LNCaP clone FGC (cell line): ENCODE results near the gene SOCS6.
"Not testable (repeated sequence)": the region's sequence is repeated elsewhere in the genome, so short reads cannot be mapped to it uniquely, and the experiment has no call there.

Source experiments
- DNase-seq: peaks from one replicate; pipeline ENCODE4 v3.0.0-alpha.2; 2011; ENCODE audit warnings: low read depth
- H3K4me3 ChIP-seq: 2 replicates; pipeline ENCODE4 v1.5.1; 2011; ENCODE audit warnings: mild to moderate bottlenecking, low read depth, low read length, control low read depth
- TF ChIP-seq, protein P1 (sequence below): IDR thresholded peaks from 2 replicates; pipeline ENCODE4 v1.5.1; 2012; ENCODE audit warnings: mild to moderate bottlenecking; ENCODE audit not compliant: control insufficient read depth, insufficient read depth; ENCODE audit errors: extremely low read depth

Gene SOCS6

DNA sequence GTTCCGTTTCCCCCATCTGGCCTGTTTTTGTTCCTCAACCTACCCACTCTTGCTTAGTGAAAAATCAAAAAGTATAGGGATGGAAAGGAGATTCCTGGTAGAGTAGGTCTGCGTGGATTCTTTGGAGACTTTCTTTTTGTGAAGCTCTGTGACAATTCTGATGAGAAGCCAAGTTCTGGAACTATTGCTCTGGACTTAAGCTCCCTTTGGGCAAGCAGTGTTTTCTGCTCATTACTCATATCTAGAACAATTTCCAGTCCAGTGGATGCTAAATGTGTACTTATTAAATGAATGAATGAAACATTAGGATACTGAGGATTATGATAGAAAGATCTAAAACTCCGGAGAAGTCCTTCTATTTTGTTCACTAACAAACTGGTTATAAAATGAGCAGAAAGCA, 76.5 kb downstream of the SOCS6 start:
- TF ChIP-seq, protein P1, sequence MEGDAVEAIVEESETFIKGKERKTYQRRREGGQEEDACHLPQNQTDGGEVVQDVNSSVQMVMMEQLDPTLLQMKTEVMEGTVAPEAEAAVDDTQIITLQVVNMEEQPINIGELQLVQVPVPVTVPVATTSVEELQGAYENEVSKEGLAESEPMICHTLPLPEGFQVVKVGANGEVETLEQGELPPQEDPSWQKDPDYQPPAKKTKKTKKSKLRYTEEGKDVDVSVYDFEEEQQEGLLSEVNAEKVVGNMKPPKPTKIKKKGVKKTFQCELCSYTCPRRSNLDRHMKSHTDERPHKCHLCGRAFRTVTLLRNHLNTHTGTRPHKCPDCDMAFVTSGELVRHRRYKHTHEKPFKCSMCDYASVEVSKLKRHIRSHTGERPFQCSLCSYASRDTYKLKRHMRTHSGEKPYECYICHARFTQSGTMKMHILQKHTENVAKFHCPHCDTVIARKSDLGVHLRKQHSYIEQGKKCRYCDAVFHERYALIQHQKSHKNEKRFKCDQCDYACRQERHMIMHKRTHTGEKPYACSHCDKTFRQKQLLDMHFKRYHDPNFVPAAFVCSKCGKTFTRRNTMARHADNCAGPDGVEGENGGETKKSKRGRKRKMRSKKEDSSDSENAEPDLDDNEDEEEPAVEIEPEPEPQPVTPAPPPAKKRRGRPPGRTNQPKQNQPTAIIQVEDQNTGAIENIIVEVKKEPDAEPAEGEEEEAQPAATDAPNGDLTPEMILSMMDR, result no peak

DNA sequence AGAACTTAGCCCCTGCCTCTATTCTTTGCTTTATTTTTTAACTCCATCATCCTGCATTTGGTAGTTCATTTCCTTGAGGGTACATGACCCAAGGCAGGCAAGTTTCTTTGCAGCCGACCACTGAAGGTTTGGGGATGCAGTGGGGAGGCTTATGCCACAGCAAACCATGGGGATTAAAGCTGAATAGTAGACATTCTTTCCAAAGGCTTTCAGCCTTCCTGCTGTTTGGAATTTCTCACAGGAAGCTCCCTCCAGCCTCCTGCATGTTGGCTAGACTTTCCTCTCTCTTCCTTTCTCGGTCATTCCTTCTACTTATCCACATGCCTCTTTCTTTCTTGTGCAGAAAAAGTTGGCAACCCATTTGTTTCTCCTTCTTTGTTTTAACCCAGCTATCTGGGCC, 77.3 kb downstream of the SOCS6 start:
- H3K4me3 ChIP-seq, result no peak overlapping the region
- DNase-seq, result no peak
- TF ChIP-seq, protein P1, result no peak

More for the DNA sequence above, 76.5 kb downstream of the SOCS6 start:
- no peak overlapping the region for H3K4me3 ChIP-seq
- DNase-seq, result no peak

DNA sequence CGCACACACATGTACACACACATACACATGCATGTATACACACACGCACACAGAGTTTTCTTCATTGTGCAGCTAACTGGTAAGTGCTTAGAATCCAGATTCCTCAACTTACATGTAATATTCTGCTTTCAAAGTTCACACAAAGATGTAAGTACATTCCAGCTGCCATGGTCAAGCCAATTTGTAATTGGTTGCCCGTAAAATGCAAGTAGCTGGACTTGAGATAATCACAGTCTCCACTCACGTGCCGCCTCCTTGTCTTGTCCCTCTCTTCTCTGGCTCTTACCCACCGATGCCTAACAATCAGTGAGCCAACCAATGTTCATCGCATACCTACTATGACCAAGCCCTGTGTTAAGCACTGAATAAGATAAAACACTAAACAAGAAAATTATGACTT, 77.8 kb downstream of the SOCS6 start:
- TF ChIP-seq, protein P1, result no peak
- no peak for DNase-seq
- no peak overlapping the region for H3K4me3 ChIP-seq

DNA sequence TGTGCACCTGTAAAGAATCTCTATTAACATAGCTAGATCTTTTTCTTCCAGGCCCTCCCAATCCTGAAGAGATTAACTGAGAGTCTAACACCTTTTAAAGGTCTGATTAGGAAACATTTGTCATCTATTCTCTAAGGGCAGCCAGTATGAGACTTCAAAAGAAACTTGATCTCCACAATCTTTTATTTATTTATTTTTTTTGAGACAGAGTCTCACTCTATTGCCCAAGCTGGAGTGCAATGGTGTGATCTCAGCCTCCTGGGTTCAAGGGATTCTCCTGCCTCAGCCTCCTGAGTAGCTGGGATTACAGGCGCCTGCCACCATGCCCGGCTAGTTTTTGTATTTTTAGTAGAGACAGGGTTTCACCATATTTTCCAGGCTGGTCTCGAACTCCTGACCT, 78.5 kb downstream of the SOCS6 start:
- H3K4me3 ChIP-seq, DNase-seq: not testable (repeated sequence)

DNA sequence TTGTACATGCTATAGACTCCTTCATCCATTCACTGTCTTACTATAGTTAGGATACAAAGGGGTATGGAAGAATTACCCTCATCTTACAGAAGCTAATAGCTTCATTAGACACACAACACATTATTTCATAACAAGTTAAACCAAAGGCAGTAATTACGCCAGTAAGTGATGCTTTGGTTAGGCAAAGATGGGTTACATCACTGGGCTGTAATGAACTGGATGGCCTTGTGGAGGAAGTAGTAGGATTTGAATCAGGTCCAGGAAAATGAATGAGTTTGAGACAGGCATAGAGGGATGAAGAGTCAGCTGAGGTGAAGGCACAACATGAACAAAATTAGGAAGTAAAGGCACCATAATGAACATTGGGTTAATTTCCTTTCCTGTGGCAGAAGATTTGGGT, 80.1 kb downstream of the SOCS6 start:
- TF ChIP-seq, protein P1, result no peak
- no peak overlapping the region for H3K4me3 ChIP-seq
- no peak for DNase-seq

DNA sequence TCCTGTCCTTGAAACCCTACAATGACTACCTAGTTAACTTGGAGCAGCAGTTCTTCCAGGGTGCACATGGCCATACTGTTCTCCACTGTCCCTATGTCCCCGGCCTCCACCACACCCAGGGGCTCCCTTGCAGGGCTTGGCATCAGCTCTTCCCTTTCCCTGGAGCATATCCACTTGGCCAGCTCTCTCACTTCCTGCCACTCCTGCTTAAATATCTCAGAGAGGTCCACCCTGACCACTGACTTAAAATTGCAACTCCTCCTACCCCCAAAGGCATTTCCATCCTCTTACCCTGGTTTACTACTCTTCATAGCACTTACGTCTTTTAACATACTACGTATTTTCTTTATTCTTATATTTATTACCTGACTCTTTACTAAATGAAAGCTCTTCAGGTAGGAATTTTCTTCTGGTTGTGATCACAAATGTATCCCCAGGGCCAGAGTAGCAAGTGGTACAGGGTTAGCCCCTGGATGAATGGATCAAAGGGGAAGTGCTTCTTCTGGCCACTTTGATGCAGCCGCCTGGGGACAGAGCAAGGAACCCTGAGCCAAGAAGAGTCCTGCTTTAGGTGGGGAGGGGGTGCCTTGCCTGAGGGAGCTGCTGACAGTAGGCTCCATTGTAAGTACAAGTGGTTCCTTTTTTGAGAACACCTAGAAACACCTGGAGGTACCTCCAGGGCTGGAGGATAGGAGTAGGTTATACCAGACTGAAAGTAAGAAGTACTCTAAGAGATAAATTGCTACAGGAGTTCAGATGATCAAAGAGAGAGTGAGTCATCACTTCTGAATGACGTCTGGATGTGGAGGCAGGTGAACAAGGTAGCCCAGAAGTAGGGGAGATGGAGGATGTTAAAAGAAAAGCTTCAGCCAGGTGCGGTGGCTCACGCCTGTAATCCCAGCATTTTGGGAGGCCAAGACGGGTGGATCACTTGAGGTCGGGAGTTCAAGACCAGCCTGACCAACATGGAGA, 82.2 kb downstream of the SOCS6 start:
- TF ChIP-seq, protein P1, result no peak
- no peak for DNase-seq

DNA sequence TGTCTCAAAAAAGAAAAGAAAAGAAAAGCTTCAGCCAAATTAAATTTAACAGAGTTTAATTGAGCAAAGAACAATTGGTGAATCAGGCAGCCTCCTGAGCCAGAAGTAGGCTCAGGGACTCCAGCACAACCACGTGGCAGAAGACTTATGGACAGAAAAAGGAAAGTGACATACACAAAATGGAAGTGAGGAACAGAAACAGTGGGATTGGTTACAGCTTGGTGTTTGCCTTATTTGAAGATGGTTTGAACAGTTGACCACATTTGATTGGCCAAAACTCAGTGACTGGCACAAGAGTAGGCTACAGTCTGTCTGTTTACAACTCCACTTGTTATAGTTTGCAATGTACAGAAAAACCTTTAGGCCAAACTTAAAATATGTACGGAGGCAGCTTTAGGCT, 83.1 kb downstream of the SOCS6 start:
- no peak overlapping the region for H3K4me3 ChIP-seq
- DNase-seq, result no peak
- TF ChIP-seq, protein P1, result no peak

More for the DNA sequence above, 82.2 kb downstream of the SOCS6 start:
- H3K4me3 ChIP-seq, result no peak overlapping the region
